Measurements from ENCODE around the gene SPP1. TPM values are rescaled to one million over a fixed set of nuclear protein-coding genes. Genes with fewer than 3 reads are reported as not detected.

SPP1 gene
- total and polyA plus RNA-seq, 9 of the 15 experiments (the other 6 are each of a cell fraction or from before 2014, with no cell fraction given) = 0.10 to 0.64 TPM; not detected in 7

DNA sequence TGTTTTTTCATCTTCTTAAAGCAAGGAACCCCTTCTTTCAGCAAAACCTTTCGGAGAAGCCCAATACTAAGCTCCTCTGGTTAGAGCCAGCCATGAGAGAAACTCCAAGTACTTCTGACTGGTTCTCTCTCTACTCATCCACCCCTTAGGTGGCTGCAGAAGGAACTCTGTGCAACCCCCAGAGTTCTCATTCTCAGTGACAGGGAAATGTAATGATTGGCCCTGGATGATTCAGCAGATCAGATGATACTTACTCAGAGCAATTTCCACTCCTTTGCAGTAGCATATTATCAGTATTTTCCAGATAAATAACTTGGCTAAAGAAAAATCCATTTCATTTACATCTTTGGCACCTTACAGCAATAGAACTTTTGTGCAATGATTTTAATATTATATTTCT, 3.2 kb downstream of the SPP1 start:
- no peaks in the 10 kb centered on the region for H3K9me3 ChIP-seq (replicated peaks; ENCODE audit: control insufficient read depth, insufficient read depth, low read depth, low read length)
- DNase-seq (ENCODE audit: extremely low read depth in 1 of 4, low spot score in 3 of 4) = peak in 2 of 4 experiments; percentile 6 to 9
- H2AFZ ChIP-seq (ENCODE audit: low read depth, low read length) = 0 out of 2 replicates have a peak overlapping the region, but pooled peaks have one; percentile 33
- H3K36me3 ChIP-seq (ENCODE audit: control insufficient read depth, insufficient read depth, low read length) = no peaks in the 10 kb centered on the region
- intact Hi-C loops (cut with micrococcal nuclease) = no loop called here
- peak overlapping the region; percentile 24; the same call in 1 of the 2 replicates for H3K4me2 ChIP-seq (ENCODE audit: insufficient read depth, low read length)
- in situ Hi-C loops (cut with MboI) = loop anchor here (10.0 kb wide), 1 partner anchor 124 kb away; no protein-coding TSS in a partner anchor
- no peaks in the 10 kb centered on the region for H4K20me1 ChIP-seq (replicated peaks; ENCODE audit: control insufficient read depth, insufficient read depth, low read length)
- H3K4me1 ChIP-seq (replicated peaks in 1 of 2; ENCODE audit: control insufficient read depth in 2 of 2, insufficient read depth in 2 of 2, low read length in 2 of 2) = no peaks in the 10 kb centered on the region
- no TSS peak for BruUV-seq (replicated peaks)
- H3K9me1 ChIP-seq (ENCODE audit: control insufficient read depth, insufficient read depth, low read length) = no peaks in the 10 kb centered on the region
- peaks cover 2 to 4% of the 10 kb centered on the region in 2 experiments; a peak in 2 of 5 replicates for H3K27me3 ChIP-seq (ENCODE audit: control insufficient read depth in 2 of 2, insufficient read depth in 2 of 2, low read length in 2 of 2)
- POLR2A ChIA-PET = no interaction called here
- no peak for FAIRE-seq
- H3K27ac ChIP-seq (ENCODE audit: extremely low read depth, low read depth, low read length) = no peak overlapping the region
- peak; percentile 67; the same call in 2 of the 3 replicates for ATAC-seq
- H3K4me3 ChIP-seq = no peak overlapping the region
- CTCF ChIA-PET (ENCODE audit: low intra/inter-chr PET ratio) = no interaction called here
- no peak overlapping the region for H3K9ac ChIP-seq (ENCODE audit: insufficient read depth in 1 of 2, low read depth in 2 of 2, low read length in 2 of 2)
- no peaks in the 10 kb centered on the region for H3K79me2 ChIP-seq (ENCODE audit: control insufficient read depth, insufficient read depth, low read length)
- WGBS (ENCODE audit: insufficient coverage, low coverage, missing lambda C conversion rate) = 0% methylated on average over 1 of the region's 1 CpG
- TF ChIP-seq ESRRB (CRISPR knock-in tag; IDR thresholded peaks at IDR 0.05; ENCODE audit: borderline replicate concordance) = no peak
- TF ChIP-seq ZNF253 (CRISPR knock-in tag; conservative IDR thresholded peaks at IDR 0.05) = no peak
- TF ChIP-seq, protein P1, sequence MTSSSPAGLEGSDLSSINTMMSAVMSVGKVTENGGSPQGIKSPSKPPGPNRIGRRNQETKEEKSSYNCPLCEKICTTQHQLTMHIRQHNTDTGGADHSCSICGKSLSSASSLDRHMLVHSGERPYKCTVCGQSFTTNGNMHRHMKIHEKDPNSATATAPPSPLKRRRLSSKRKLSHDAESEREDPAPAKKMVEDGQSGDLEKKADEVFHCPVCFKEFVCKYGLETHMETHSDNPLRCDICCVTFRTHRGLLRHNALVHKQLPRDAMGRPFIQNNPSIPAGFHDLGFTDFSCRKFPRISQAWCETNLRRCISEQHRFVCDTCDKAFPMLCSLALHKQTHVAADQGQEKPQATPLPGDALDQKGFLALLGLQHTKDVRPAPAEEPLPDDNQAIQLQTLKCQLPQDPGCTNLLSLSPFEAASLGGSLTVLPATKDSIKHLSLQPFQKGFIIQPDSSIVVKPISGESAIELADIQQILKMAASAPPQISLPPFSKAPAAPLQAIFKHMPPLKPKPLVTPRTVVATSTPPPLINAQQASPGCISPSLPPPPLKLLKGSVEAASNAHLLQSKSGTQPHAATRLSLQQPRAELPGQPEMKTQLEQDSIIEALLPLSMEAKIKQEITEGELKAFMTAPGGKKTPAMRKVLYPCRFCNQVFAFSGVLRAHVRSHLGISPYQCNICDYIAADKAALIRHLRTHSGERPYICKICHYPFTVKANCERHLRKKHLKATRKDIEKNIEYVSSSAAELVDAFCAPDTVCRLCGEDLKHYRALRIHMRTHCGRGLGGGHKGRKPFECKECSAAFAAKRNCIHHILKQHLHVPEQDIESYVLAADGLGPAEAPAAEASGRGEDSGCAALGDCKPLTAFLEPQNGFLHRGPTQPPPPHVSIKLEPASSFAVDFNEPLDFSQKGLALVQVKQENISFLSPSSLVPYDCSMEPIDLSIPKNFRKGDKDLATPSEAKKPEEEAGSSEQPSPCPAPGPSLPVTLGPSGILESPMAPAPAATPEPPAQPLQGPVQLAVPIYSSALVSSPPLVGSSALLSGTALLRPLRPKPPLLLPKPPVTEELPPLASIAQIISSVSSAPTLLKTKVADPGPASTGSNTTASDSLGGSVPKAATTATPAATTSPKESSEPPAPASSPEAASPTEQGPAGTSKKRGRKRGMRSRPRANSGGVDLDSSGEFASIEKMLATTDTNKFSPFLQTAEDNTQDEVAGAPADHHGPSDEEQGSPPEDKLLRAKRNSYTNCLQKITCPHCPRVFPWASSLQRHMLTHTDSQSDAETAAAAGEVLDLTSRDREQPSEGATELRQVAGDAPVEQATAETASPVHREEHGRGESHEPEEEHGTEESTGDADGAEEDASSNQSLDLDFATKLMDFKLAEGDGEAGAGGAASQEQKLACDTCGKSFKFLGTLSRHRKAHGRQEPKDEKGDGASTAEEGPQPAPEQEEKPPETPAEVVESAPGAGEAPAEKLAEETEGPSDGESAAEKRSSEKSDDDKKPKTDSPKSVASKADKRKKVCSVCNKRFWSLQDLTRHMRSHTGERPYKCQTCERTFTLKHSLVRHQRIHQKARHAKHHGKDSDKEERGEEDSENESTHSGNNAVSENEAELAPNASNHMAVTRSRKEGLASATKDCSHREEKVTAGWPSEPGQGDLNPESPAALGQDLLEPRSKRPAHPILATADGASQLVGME (CRISPR knock-in tag; IDR thresholded peaks at IDR 0.05) = no peak
- TF ChIP-seq ATF7 (IDR thresholded peaks at IDR 0.05) = no peak
- TF ChIP-seq, protein P2, sequence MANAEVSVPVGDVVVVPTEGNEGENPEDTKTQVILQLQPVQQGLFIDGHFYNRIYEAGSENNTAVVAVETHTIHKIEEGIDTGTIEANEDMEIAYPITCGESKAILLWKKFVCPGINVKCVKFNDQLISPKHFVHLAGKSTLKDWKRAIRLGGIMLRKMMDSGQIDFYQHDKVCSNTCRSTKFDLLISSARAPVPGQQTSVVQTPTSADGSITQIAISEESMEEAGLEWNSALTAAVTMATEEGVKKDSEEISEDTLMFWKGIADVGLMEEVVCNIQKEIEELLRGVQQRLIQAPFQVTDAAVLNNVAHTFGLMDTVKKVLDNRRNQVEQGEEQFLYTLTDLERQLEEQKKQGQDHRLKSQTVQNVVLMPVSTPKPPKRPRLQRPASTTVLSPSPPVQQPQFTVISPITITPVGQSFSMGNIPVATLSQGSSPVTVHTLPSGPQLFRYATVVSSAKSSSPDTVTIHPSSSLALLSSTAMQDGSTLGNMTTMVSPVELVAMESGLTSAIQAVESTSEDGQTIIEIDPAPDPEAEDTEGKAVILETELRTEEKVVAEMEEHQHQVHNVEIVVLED (CRISPR knock-in tag; IDR thresholded peaks at IDR 0.05) = no peak
- no peak for TF ChIP-seq NELFE (IDR thresholded peaks at IDR 0.05; ENCODE audit: insufficient read depth, insufficient read length)
- TF ChIP-seq SMAD4 (CRISPR knock-in tag; conservative IDR thresholded peaks at IDR 0.05) = no peak
- TF ChIP-seq, protein P3, sequence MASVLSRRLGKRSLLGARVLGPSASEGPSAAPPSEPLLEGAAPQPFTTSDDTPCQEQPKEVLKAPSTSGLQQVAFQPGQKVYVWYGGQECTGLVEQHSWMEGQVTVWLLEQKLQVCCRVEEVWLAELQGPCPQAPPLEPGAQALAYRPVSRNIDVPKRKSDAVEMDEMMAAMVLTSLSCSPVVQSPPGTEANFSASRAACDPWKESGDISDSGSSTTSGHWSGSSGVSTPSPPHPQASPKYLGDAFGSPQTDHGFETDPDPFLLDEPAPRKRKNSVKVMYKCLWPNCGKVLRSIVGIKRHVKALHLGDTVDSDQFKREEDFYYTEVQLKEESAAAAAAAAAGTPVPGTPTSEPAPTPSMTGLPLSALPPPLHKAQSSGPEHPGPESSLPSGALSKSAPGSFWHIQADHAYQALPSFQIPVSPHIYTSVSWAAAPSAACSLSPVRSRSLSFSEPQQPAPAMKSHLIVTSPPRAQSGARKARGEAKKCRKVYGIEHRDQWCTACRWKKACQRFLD (CRISPR knock-in tag; IDR thresholded peaks at IDR 0.05) = no peak
- TF ChIP-seq NCOR1 (IDR thresholded peaks at IDR 0.05) = no peak
- peak; percentile 30; the same call in 1 of the 2 replicates for TF ChIP-seq FOSL1 (tag; conservative IDR thresholded peaks at IDR 0.05)
- no peak for TF ChIP-seq BCL6 (CRISPR knock-in tag; IDR thresholded peaks at IDR 0.05)
- TF ChIP-seq, protein P4, sequence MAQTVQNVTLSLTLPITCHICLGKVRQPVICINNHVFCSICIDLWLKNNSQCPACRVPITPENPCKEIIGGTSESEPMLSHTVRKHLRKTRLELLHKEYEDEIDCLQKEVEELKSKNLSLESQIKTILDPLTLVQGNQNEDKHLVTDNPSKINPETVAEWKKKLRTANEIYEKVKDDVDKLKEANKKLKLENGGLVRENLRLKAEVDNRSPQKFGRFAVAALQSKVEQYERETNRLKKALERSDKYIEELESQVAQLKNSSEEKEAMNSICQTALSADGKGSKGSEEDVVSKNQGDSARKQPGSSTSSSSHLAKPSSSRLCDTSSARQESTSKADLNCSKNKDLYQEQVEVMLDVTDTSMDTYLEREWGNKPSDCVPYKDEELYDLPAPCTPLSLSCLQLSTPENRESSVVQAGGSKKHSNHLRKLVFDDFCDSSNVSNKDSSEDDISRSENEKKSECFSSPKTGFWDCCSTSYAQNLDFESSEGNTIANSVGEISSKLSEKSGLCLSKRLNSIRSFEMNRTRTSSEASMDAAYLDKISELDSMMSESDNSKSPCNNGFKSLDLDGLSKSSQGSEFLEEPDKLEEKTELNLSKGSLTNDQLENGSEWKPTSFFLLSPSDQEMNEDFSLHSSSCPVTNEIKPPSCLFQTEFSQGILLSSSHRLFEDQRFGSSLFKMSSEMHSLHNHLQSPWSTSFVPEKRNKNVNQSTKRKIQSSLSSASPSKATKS (CRISPR knock-in tag; IDR thresholded peaks at IDR 0.05) = no peak

Measured in K562 (cell line).